HL-60/S4 (cell line): ENCODE data around the gene ATRN.

Source experiments
- in situ Hi-C: fragments of 300-500 bp; cut with MboI; formaldehyde crosslinking; loops from 2 replicates; pipeline ENCODE4 v1.14.3; 2022; ENCODE audit warnings: low sequenced_read_pairs

Gene ATRN

GRCh38 chr20:3616250-3616649 is 145.4 kb downstream of the ATRN start:
- in situ Hi-C loops, result no loop called here

- in situ Hi-C loops, result no loop called here
These were observed 150.3 kb downstream of the ATRN start for GRCh38 chr20:3621111-3621510.

GRCh38 chr20:3622406-3622805 is 151.6 kb downstream of the ATRN start:
- in situ Hi-C loops, result no loop called here

GRCh38 chr20:3627476-3627875 is 156.7 kb downstream of the ATRN start:
- in situ Hi-C loops, result no loop called here

DNA sequence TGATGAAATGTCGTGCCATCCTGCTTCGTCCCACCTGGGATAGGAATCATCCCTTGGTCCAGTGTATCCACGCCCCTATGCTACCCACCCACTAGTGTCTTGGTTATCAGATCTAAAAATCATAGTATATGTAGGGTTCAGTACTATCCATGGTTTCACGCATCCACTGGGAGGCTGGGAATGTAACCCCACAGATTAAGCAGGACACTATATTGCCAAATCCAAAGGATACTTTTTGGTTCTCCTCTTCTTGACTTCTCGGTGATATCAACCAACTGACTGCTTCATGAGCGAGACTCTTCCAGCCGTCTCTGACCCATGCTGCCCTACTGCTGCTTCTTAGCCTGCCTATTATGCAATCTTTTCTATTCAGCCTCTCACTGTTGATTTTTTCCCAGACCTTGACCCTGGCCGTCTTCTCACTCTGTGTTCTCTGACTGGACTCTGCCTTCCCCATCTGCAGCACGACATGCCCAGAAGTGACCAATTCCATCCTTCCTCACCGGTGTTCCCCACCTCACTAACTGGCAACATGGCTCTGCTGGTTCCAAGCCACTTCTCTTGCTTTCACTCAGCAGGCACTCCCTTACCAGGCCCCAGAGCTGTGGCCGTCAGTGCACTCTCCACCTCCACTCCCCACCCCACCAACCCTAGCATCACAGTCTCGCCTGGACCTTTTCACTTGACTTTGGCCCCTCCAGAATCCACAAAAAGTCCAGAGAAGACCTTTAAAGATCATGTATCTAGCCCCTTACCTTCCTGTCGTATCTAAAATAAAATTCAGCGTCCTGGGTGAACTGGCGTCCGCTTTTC is 157.9 kb downstream of the ATRN start:
- in situ Hi-C loops, result no loop called here

DNA sequence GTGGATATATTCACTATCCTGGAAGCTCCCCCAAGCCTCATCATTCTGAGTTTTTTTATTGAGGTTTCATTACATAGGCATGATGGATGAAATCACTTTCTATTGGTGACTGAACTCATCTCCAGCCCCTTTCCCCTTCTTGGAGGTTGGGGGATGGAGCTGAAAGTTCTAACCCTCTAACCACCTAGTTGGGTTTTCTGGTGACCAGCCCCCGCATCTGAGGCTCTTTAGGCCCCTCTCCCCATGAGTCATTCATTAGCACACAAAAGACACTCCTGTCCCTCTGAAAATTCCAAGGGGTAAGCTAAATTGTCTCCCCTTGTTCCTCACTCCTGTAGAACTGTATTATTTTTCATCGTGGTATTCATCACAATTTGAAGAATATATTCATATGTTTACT is 159.1 kb downstream of the ATRN start:
- in situ Hi-C loops, result no loop called here

- in situ Hi-C loops, result no loop called here
These were observed 159.6 kb downstream of the ATRN start for GRCh38 chr20:3630429-3630828.

DNA sequence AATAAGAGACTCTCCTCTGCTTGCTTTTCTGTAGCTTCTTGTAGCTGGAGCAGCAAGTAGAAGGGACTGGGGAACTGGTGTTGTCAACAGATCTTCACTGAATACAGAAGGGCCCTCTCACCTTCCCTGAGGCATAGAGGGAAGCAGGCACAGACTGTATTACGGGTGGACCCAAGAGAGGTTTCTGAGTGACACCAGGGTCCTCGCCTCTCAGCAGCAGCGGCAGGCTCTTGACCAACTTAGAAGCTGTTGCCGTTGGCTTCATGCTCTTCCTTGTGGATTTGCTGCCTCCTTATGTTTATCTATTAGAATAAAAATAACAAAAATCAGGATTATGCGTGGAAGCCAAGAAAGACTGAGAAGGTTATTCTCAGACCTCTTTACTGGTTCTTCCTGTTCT is 160.7 kb downstream of the ATRN start:
- in situ Hi-C loops, result no loop called here

DNA sequence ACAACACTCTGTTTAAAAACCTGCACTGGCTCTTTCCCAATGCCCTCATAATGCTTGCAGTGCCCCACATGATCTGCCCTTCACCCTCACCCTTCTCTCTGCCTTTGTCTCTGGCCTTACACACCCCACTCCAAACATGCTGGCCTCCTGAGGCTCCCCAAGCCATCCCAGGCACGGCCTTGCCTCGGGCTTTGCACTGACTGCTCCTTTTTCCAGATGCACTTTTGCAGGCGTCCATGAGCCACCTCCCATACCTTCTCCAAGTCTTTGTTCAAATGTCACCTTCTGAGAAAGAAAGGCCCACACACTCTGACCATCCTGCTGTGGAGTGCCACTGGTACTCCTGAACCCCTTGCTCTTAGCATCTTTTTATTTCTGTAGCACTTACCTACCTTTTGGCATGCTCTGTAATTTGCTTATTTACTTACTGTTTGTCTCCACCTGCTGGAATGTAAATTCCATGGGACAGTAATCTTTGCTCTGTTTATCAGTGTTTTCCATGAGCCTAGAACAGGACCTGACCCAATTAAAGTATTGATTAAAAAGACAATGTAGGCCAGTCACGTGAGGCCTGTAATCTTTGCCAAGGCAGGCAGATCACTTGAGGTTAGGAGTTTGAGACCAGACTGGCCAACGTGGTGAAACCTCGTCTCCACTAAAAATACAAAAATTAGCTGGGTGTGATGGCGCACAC is 161.6 kb downstream of the ATRN start:
- in situ Hi-C loops, result no loop called here

DNA sequence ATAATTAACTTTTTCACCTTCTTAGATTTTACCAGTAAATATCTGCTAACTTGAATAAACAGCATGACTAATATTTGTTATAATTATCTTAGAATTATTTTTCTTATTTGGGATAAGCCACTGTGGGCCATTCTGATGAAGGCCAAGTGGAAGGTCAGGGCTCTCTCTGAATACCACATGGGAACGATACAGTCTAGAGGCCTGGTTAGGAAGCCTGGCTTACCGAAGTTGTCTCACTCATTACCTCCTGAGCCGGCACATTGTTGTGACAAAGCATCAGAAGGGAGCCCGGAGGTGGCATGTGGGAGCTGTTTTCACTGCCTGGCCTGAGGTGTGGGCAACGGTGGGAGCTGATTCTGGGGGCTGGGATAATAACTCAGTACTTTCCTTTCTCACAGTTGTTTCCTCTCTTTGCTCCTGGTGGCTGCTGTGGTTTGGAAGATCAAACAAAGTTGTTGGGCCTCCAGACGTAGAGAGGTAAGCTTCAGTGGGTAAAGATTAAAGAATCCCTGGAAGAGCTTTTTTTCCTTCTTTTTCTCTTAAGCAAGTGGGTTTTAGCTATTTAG is 163.2 kb downstream of the ATRN start:
- in situ Hi-C loops, result no loop called here

GRCh38 chr20:3635346-3635745 is 164.5 kb downstream of the ATRN start:
- in situ Hi-C loops, result no loop called here

GRCh38 chr20:3640259-3640658 is 169.4 kb downstream of the ATRN start:
- in situ Hi-C loops, result no loop called here

GRCh38 chr20:3645309-3646066 is 174.7 kb downstream of the ATRN start:
- in situ Hi-C loops, result no loop called here

DNA sequence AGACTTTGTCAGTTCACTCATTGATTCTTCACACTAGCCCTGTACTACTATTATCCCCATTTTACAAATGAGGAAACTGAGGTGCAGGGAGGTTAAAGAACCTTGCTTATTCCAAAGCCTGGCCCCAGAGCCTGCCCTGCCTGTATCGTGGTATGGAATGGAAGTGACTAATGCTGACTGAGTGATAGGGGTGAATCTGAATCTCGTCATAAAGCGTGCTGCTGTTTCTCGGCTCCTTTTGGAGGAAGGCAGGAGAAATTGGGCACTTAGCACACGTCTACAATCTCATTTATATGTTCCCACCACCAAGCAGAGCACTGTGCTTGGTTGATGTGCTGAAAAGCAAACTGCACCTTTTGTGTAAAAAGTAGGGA is 175.2 kb downstream of the ATRN start:
- in situ Hi-C loops, result no loop called here

DNA sequence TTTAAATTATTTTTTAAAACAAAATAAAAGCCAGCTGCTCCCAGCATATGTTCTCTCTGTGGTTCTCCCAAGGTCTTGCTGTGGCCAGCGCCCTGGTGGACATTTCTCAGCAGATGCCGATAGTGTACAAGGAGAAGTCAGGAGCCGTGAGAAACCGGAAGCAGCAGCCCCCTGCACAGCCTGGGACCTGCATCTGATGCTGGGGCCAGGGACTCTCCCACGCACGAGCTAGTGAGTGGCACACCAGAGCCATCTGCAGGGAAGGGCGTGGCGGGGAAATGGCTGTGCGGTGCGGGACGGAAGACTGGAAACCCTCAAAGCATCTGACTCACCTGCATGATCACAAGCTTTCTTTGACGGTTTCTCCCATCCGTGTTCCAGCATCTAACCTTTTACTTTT is 175.8 kb downstream of the ATRN start:
- in situ Hi-C loops, result no loop called here

DNA sequence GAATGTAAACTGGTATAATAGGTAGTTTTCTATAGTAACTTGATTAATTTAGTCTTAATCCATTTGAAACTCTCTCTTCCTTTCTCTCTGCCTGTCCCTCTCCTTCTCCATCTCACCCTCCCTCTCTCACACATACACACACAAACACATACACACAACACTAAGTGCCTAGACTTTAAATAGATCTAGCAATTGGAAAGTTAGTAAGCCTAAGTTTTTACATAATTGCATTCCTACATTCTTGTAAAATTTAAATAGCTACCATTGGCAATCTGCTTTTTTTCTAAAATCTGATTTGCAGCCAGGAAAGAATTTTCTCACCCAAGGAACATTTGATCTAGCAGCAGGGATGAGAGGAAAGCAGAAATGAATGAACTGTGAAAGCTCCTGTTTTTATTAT is 176.7 kb downstream of the ATRN start:
- in situ Hi-C loops, result no loop called here

DNA sequence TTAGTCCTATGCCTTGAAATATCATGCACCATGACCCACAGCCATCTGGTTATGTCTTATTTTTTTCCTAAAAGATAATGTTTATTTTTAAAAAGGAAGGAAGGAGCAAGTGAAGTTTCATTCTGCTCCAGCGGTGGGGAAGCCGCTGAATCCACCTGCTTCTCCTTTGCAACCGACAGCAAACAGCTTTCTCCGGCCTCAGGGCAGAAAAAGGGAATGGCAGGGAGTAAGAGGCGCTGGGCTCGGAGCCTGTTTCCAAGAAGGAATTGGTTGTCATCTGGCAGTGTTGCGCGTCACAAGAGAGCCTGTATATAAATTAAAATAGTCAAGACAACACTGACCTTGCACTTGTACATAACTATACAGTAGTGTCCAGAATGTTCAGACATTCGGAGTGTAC is 178.1 kb downstream of the ATRN start:
- in situ Hi-C loops, result no loop called here

GRCh38 chr20:3651204-3651962 is 180.6 kb downstream of the ATRN start:
- in situ Hi-C loops, result no loop called here

- in situ Hi-C loops, result no loop called here
These were observed 181.4 kb downstream of the ATRN start for GRCh38 chr20:3652221-3652620.

DNA sequence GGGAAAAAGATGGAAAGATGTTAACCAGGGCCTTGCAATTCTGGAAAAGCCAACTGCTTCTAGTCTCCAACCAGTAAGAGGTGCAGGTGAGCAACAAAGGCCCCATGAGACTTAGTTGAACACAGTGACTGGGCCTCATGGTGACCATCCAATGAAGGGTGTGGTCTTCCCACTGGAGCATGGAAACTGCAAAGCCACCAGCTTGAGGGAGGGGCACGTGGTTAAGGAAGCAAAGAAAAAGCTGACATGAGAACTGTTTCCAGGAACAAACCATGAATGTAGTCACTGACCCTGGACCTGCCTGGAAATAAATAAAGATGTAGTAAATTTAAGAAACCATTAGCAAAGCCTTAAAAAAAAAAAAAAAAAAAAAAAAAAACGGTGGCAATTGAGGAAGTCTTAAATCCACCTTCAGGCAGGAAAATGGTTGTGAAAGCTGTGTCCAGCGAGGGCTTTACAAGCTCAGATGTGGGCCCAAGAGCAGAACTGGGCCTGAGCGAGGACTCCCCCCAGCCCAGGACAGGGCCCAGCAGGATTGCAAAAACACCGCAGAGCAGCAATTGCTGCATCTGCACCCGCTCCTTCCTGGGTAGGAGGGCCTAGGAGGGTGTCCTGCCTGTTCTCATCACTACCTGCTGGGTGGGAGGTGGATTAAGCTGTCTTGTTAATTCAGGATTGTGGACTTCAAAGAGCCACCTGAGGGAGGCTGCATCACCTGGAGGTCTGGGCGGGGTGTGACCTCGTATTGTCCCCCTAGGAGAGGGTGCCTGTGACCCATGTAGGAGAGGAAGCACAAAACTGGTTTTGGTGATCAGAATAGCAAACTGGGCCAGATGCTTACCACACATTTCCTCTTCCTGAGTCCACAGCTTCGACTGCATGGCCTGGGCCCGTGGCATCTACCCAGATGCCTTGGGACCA is 182.1 kb downstream of the ATRN start:
- in situ Hi-C loops, result no loop called here
